Retinal pigment epithelial cell (primary cell): ENCODE measurements around the gene PLCB4.

Experiments used
- DNase-seq: peaks from one replicate; pipeline ENCODE4 v3.0.0-alpha.2; 2010; ENCODE audit warnings: low read depth
- H3K4me3 ChIP-seq: 2 replicates; pipeline ENCODE4 v1.5.1; 2011; ENCODE audit warnings: mild to moderate bottlenecking, low read length, control low read depth, moderate library complexity
- TF ChIP-seq, protein P1 (sequence below): conservative IDR thresholded peaks from 2 replicates; pipeline ENCODE4 v1.5.1; 2011; ENCODE audit warnings: low read depth, low read length, control low read depth, inconsistent platforms

Gene PLCB4

DNA sequence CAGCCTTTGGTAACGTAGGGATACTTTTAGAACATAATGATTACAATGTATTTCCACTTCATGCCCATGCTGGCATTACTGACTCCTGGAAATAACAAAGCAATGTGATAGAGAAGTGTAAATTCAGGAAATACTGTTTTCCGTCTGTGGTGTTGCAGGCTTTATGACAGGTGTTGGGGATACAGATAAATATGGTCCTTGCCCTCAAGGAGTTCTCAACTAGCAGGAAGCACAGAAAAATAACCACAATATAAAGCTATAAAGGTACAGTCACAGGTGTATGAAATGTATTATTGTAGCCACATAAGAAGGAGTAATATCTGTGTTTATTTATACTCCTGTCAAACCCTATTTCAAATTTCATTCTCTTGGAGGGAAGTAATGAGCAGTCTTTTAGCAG is 432.6 kb downstream of the PLCB4 start:
- TF ChIP-seq, protein P1, sequence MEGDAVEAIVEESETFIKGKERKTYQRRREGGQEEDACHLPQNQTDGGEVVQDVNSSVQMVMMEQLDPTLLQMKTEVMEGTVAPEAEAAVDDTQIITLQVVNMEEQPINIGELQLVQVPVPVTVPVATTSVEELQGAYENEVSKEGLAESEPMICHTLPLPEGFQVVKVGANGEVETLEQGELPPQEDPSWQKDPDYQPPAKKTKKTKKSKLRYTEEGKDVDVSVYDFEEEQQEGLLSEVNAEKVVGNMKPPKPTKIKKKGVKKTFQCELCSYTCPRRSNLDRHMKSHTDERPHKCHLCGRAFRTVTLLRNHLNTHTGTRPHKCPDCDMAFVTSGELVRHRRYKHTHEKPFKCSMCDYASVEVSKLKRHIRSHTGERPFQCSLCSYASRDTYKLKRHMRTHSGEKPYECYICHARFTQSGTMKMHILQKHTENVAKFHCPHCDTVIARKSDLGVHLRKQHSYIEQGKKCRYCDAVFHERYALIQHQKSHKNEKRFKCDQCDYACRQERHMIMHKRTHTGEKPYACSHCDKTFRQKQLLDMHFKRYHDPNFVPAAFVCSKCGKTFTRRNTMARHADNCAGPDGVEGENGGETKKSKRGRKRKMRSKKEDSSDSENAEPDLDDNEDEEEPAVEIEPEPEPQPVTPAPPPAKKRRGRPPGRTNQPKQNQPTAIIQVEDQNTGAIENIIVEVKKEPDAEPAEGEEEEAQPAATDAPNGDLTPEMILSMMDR, result no peak
- DNase-seq, result no peak

DNA sequence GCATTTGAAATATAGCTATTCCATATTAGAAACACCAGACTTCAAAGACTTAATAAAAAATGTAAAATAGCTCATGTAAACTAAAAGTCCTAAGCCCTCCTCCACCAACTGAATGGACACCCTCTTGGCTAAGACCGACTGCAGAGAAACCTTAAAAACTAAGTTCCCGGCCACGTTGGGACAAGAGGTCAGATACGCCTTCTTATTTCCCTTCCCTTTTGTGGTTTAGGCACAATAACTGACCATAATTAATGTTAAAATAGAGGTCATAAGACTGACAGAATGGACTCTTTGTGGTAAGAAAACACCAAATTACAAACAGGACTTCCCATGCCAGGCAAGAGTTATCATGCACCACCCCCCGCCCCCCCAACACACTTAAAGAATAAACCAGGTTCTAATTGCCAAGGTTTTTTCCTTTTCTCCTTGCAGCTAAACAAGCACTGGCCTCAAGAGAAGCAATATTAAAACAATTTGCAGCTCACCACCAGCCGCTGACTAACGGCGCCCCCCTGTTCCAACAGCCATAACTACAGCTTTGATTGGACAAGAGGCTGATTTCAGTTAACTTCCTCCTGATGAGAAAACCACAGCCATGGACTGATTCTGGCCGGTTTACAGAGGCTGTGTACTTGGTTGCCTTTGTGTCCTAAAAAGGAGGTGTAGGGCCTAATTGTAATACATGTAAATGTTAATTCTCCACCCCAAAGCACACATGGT is 434.8 kb downstream of the PLCB4 start:
- TF ChIP-seq, protein P1, result peak; percentile 28
- no peak for DNase-seq
- H3K4me3 ChIP-seq, result no peak overlapping the region

More for the DNA sequence above, 432.6 kb downstream of the PLCB4 start:
- no peak overlapping the region for H3K4me3 ChIP-seq

DNA sequence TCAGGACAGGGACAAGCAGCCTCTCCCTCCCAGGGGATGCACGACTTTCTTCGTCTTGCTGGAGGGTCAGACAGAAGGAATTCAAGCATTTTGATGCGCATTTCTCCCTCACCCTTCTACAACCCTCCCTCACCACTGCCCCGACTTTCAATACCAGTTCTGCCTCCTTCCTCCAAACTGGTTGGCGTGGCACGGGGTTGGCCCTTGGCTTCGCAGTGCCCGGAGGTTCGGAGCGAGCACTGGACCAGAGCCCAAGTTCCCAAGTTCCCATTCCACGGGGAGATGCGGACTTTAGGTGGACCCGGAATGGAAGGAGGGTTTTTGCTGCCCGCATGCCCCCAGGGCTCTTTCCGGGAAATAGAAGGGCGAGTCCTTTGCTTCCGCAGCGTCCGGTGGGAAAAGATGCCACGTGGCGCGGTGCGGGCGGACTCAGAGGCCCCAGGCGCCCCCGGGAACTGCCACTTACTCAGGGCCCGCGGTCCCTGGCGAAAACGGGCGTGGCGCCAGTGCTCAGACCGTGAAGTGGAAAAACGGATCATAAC is 437.5 kb downstream of the PLCB4 start:
- no peak for DNase-seq
- H3K4me3 ChIP-seq, result peak overlapping the region; percentile 41
- TF ChIP-seq, protein P1, result no peak

DNA sequence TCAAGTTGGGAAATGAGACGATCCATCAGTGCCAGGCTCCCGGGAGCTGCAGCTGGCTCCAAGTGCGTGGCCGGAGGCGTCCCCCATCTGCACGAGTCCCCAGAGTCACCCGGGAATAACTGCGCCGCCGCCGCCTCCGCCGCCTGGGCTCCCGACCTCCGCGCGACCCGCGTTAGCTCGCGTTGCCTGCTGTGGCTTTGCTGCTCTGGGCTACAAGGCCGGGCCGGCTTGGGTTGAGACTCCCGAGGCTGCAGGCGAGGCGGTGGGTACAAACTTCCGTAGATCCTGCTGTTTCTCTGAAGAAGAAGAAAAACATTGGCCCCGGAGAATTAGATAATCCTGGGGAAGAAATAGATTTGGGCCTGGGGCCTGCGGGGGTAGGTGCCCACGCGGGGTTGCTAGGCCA is 438.1 kb downstream of the PLCB4 start:
- peak overlapping the region; percentile 41 for H3K4me3 ChIP-seq
- DNase-seq, result no peak
- TF ChIP-seq, protein P1, result no peak

DNA sequence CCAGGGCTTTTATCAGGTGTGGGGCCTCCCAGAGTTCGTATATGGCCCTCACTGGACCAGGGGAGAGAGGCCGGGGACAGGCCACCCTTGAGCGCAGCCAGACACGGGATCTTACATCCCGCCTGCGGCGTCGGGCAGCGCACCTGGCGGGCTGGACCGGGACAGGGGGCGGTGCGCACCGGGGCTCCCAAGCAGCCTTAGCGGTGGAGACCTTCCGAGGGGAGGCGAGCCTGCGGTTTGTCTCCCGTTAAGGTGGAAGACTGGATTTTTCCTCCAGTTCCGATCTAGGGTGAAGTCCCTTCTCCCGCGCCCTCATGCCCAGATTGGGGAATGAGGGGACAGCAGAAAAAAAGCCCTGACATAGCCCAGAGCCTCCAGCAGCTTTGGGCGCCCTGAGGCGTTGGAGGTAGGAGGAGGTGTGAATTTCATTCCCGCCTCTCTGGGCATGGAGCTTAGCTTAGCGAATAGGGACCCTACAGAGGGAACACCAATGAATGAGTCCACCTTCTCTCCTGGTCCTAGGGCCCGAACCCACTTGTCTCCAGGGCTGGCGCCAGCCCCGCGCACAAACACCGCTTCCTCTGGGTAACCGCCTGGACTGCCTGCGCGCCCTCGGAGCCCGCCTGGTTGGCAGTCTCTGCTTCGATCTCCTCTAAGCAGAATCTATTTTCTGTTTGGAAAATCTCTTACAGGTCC is 438.8 kb downstream of the PLCB4 start:
- no peak for DNase-seq
- no peak overlapping the region for H3K4me3 ChIP-seq
- TF ChIP-seq, protein P1, result no peak

DNA sequence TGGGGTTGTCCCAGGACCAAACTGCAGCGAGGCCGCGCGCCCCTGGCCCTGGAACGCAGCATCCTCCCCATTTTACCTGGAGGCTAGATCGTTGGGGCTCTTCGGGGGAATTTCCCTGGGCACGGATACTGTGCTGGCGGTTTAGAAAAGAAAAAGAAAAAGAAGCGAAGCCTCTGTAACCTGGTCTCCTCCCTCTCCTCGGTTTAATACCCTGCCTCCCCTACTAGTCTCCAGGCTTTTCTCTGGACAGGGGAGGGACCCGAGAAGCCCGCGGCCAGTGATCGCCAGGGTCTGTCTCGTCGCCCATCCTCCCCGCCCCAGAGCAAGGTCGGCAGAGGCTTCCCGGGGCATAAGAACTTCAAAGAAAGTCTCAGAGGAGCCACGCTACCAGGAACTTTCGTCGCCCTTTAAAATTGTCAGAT is 439.4 kb downstream of the PLCB4 start:
- DNase-seq, result no peak
- TF ChIP-seq, protein P1, result no peak
- H3K4me3 ChIP-seq, result no peak overlapping the region
